Glutamatergic neuron (in vitro differentiated cells): ENCODE results near the gene SERPINA5. TPM values are rescaled to one million over a fixed set of nuclear protein-coding genes. Genes with fewer than 3 reads are reported as not detected.

Experiments used
- DNase-seq: peaks from one replicate; pipeline ENCODE4 v3.0.0; 2022
- H3K27ac Mint-ChIP-seq: one replicate; pipeline ENCODE4 v1.8.0; 2020; ENCODE audit warnings: mild to moderate bottlenecking, mixed read lengths, inconsistent platforms; ENCODE audit not compliant: unreplicated experiment
- H3K27me3 Mint-ChIP-seq: one replicate; pipeline ENCODE4 v1.8.0; 2020; ENCODE audit warnings: mild to moderate bottlenecking, moderate library complexity, mixed read lengths, inconsistent platforms; ENCODE audit not compliant: unreplicated experiment
- H3K36me3 Mint-ChIP-seq: one replicate; pipeline ENCODE4 v1.8.0; 2020; ENCODE audit warnings: mild to moderate bottlenecking, mixed read lengths, inconsistent platforms; ENCODE audit not compliant: unreplicated experiment
- H3K4me1 Mint-ChIP-seq: one replicate; pipeline ENCODE4 v1.8.0; 2020; ENCODE audit warnings: mild to moderate bottlenecking, low read depth, mixed read lengths, inconsistent platforms; ENCODE audit not compliant: unreplicated experiment
- H3K4me3 Mint-ChIP-seq: one replicate; pipeline ENCODE4 v1.8.0; 2020; ENCODE audit warnings: mild to moderate bottlenecking, mixed read lengths, inconsistent platforms; ENCODE audit not compliant: unreplicated experiment
- H3K9me3 Mint-ChIP-seq: one replicate; pipeline ENCODE4 v1.8.0; 2020; ENCODE audit warnings: mild to moderate bottlenecking, moderate library complexity, mixed read lengths, inconsistent platforms; ENCODE audit not compliant: unreplicated experiment
- CTCF ChIP-seq: fragments of 200-600 bp; sonication (generic); IDR thresholded peaks from one replicate; pipeline ENCODE4 v1.5.0; 2021; ENCODE audit not compliant: partially characterized antibody, unreplicated experiment
- total RNA-seq: library from RNA; stranded (reverse); fragmentation: NEBNext Ultra II Directional; extraction: Animal tissue kit (Norgen Biotek cat#: 25700); gene quantifications from one replicate; pipeline ENCODE4 v1.2.1, GENCODE V29; 2021; ENCODE audit not compliant: unreplicated experiment

SERPINA5 gene
- total RNA-seq, 1 donor from 2014 or later = not detected

GRCh38 chr14:94638339-94638738 is 57.1 kb downstream of the SERPINA5 start:
- Mint-ChIP-seq H3K4me3 (no peak overlapping the region), H3K27me3 (peaks cover 8% of the 10 kb centered on the region), H3K36me3 (peaks cover 4% of the 10 kb centered on the region), H3K9me3 (no peaks in the 10 kb centered on the region), H3K4me1 (no peaks in the 10 kb centered on the region), H3K27ac (no peak overlapping the region)
- DNase-seq = no peak
- TF ChIP-seq CTCF = no peak

GRCh38 chr14:94638961-94639817 is 58.0 kb downstream of the SERPINA5 start:
- H3K27me3 Mint-ChIP-seq = peaks cover 11% of the 10 kb centered on the region
- no peaks in the 10 kb centered on the region for H3K9me3 Mint-ChIP-seq
- H3K36me3 Mint-ChIP-seq = peaks cover under 1% of the 10 kb centered on the region
- H3K4me1 Mint-ChIP-seq = no peaks in the 10 kb centered on the region
- H3K4me3 Mint-ChIP-seq = no peak overlapping the region
- no peak overlapping the region for H3K27ac Mint-ChIP-seq
- no peak for DNase-seq
- TF ChIP-seq CTCF = no peak

DNA sequence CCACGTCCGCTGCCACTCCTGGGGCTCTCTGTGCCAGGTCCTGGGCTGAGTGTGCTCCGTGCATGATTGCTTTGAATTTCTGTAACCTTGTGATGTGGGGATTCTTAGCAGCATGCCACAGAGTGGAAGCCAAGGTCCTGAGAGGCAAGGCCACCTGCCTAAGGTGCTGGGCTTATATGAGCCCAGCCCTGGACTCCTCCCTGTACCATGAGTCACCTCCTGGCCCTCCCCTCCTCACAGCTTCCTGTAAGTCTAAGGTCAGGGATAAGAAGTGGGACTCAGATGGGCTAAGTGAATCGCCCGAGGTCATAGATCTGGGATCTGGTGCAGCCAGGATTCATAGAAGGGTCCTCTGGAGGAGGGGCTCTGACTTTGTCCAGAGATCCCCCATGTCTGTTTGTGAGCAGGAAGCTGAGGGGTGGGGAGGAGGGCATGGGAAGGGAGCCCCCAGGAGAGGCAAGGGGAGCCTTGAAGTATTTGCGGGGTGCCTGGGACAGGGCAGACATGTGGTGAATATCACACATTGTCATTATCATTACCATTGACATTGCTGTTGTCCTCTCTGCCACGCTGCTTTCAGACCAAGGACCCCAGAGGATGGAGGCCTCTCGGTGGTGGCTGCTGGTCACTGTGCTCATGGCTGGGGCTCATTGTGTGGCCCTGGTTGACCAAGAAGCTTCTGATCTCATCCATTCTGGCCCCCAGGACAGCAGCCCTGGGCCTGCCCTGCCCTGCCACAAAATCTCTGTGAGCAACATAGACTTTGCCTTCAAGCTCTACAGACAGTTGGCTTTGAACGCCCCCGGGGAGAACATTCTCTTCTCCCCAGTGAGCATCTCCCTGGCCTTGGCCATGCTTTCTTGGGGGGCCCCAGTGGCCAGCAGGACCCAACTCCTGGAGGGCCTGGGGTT is 59.8 kb downstream of the SERPINA5 start:
- Mint-ChIP-seq H3K4me3 (no peak overlapping the region), H3K36me3 (no peaks in the 10 kb centered on the region), H3K4me1 (no peaks in the 10 kb centered on the region), H3K27me3 (peaks cover 17% of the 10 kb centered on the region), H3K9me3 (no peaks in the 10 kb centered on the region), H3K27ac (no peak overlapping the region)
- no peak for TF ChIP-seq CTCF
- DNase-seq = no peak

- no peaks in the 10 kb centered on the region for H3K36me3 Mint-ChIP-seq
- H3K27me3 Mint-ChIP-seq = peaks cover 17% of the 10 kb centered on the region
- H3K4me3 Mint-ChIP-seq = no peak overlapping the region
- H3K4me1 Mint-ChIP-seq = no peaks in the 10 kb centered on the region
- DNase-seq = no peak
- H3K27ac Mint-ChIP-seq = no peak overlapping the region
- no peaks in the 10 kb centered on the region for H3K9me3 Mint-ChIP-seq
- TF ChIP-seq CTCF = no peak
These were observed 60.4 kb downstream of the SERPINA5 start for GRCh38 chr14:94641632-94641955.

Other genes starting within 250 kb of the SERPINA5 start
- gene SERPINA2, start 214.7 kb upstream of the SERPINA5 start, total RNA-seq = not detected
- gene SERPINA1, start 192.8 kb upstream of the SERPINA5 start, total RNA-seq = not detected
- gene SERPINA11, start 128.6 kb upstream of the SERPINA5 start, total RNA-seq = not detected
- gene SERPINA9, start 105.2 kb upstream of the SERPINA5 start, total RNA-seq = not detected
- not detected for gene SERPINA12, start 72.0 kb upstream of the SERPINA5 start, total RNA-seq
- gene SERPINA4, start 20.0 kb upstream of the SERPINA5 start, total RNA-seq = not detected
- gene SERPINA3, start 31.0 kb downstream of the SERPINA5 start, total RNA-seq = not detected
- gene GSC, start 188.7 kb downstream of the SERPINA5 start, total RNA-seq = not detected